ENCODE measurements around the gene TFEB. TPM values are rescaled to one million over a fixed set of nuclear protein-coding genes. Genes with fewer than 3 reads are reported as not detected.

The TFEB gene
- total RNA-seq, 2 donors from 2014 or later, result 16.9 to 21.7 TPM

DNA sequence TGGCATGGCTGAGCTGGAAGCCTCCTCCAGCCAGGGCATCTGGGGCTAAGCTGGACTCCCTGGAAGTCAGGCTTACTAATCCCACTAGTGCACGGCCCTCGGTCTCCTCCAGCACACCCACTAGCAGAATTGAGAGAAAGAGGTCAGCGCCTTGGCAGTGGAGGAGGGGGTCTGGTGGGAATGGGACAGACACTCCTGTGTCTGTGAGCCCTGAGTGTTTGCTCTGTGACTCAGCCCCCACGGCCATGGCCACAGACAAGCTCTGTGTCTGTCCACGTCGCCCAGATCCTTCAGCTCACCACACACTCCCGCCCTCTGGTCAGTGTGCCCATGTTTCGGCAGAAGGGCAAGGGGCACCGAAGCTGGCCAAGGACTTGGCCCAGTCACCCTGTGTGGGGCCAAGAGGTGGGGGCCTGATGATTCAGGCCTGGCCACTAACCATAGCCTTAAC, 88.3 kb downstream of the TFEB start:
- TF ChIP-seq, protein P1, sequence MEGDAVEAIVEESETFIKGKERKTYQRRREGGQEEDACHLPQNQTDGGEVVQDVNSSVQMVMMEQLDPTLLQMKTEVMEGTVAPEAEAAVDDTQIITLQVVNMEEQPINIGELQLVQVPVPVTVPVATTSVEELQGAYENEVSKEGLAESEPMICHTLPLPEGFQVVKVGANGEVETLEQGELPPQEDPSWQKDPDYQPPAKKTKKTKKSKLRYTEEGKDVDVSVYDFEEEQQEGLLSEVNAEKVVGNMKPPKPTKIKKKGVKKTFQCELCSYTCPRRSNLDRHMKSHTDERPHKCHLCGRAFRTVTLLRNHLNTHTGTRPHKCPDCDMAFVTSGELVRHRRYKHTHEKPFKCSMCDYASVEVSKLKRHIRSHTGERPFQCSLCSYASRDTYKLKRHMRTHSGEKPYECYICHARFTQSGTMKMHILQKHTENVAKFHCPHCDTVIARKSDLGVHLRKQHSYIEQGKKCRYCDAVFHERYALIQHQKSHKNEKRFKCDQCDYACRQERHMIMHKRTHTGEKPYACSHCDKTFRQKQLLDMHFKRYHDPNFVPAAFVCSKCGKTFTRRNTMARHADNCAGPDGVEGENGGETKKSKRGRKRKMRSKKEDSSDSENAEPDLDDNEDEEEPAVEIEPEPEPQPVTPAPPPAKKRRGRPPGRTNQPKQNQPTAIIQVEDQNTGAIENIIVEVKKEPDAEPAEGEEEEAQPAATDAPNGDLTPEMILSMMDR (IDR thresholded peaks at IDR 0.05), result no peak
- Histone ChIP-seq H3K36me3 (no peaks in the 10 kb centered on the region), H3K9ac (ENCODE audit: low read depth in 2 of 2, low read length in 2 of 2) (no peak overlapping the region)

DNA sequence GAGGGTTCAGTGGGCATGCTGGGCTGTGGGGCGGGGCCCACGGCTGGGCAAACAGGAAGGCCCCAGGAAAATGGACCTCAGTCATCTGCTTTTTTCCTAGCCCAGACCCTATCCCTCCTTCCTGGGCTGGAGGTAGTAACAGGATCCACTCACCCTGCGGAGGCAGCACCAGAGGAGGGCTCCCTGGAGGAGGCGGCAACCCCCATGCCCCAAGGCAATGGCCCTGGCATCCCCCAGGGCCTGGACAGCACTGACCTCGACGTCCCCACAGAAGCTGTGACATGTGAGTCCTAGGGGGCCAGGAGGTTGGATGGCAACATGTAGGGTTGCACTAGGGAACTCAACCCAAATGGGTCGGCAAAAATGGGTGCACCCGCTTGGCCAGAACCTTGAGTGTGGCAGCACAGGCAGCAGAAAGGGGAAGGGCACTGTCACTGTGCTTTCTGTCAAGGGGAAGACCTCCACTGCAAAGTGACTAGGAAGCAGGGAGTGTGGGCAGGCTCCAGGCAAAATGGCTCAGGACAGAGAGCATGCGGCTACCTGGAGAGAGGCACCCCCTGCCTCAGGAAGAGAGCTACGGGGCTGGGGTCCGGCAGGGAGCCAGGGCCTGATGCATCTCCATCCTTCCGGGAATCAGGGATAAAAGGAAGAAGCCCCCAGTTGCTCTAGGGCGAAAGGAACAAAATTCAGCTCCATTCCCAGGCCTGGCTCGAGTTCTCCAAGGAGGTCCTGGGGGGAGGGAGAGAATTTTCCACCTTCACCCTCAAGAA, 89.2 kb downstream of the TFEB start:
- TF ChIP-seq, protein P1 (IDR thresholded peaks at IDR 0.05), result no peak
- H3K9me3 ChIP-seq, result no peaks in the 10 kb centered on the region
- no peak for DNase-seq
- H3K27me3 ChIP-seq, result no peaks in the 10 kb centered on the region
- no peak overlapping the region for H3K27ac ChIP-seq
- intact Hi-C loops (cut with DNase I), result no loop called here
- H3K4me1 ChIP-seq, result no peaks in the 10 kb centered on the region
- H3K4me3 ChIP-seq, result no peak overlapping the region
- H3K9ac ChIP-seq (ENCODE audit: low read depth in 2 of 2, low read length in 2 of 2), result no peak overlapping the region
- no peaks in the 10 kb centered on the region for H3K36me3 ChIP-seq

More for the DNA sequence above, 88.3 kb downstream of the TFEB start:
- H3K27me3 ChIP-seq, result no peaks in the 10 kb centered on the region
- no peak overlapping the region for H3K27ac ChIP-seq
- DNase-seq, result no peak
- no peaks in the 10 kb centered on the region for H3K4me1 ChIP-seq
- no peaks in the 10 kb centered on the region for H3K9me3 ChIP-seq
- no peak overlapping the region for H3K4me3 ChIP-seq
- intact Hi-C loops (cut with DNase I), result no loop called here

DNA sequence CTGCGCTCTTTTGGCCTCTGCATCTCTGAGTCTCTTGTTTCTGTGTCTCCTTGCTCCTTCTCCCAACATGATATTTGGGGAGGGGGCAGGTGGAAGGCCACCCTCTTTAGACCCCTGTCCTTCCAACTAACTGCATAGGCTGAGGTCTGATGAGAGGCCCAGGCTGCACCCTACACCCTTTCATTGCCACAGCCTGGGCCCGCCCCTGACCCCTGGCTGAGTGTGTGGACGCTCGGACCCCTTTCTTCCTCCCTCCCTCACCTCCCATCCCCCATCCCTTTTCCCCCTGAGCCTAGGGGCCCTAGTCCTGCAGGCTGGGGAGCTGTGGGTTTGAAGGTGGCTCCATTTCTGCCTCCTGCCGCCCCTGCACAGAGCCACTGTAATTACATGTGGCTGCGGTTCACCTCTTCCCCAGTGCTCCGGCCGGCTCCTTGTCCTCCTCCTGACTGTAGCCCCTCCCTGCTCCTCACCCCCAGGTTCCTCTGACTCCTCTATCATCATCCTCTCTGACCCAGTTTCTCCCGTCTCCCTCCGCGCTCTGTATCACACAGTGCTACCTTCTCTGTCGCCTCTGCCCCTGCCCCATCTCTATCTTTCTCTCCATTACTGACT, 90.3 kb downstream of the TFEB start:
- H3K4me1 ChIP-seq, result no peaks in the 10 kb centered on the region
- DNase-seq, result no peak
- H3K4me3 ChIP-seq, result no peak overlapping the region
- H3K27me3 ChIP-seq, result no peaks in the 10 kb centered on the region
- H3K36me3 ChIP-seq, result no peaks in the 10 kb centered on the region
- intact Hi-C loops (cut with DNase I), result no loop called here
- H3K9ac ChIP-seq (ENCODE audit: low read depth in 2 of 2, low read length in 2 of 2), result no peak overlapping the region
- TF ChIP-seq, protein P1 (IDR thresholded peaks at IDR 0.05), result no peak
- H3K27ac ChIP-seq, result no peak overlapping the region
- H3K9me3 ChIP-seq, result no peaks in the 10 kb centered on the region

DNA sequence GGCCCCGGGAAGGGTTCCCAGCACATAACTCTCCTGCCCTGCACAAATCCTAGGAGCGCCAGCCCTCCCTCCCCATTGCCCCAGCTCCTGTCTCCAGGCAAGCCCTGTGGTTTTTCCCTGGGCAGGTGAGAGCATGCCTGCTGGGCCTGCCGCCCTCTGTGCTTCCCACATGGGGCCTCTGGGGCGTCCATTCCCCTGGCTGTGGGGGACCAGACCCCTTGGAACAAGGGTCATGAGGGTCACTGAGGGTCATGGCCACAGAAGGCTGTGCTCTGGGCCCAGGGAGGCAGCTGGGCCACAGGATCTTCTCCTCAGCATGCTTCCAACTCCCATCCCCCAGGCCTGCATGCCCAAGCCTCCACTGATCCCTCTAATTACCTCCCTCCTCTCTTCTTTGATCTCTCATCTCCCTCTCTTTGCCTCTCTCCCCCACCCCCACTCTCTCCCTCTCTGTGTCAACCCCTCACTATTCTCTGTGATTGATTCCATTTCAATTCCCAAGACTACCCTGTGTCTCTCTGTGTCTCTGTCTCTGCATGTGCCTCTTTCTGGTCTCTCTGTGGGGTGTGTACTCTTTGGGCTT, 91.0 kb downstream of the TFEB start:
- TF ChIP-seq, protein P1 (IDR thresholded peaks at IDR 0.05), result no peak
- Histone ChIP-seq H3K27me3 (peaks cover 6% of the 10 kb centered on the region), H3K9ac (ENCODE audit: low read depth in 2 of 2, low read length in 2 of 2) (no peak overlapping the region), H3K9me3 (no peaks in the 10 kb centered on the region), H3K36me3 (no peaks in the 10 kb centered on the region), H3K27ac (no peak overlapping the region), H3K4me1 (no peaks in the 10 kb centered on the region), H3K4me3 (no peak overlapping the region)
- DNase-seq, result no peak
- intact Hi-C loops (cut with DNase I), result no loop called here

DNA sequence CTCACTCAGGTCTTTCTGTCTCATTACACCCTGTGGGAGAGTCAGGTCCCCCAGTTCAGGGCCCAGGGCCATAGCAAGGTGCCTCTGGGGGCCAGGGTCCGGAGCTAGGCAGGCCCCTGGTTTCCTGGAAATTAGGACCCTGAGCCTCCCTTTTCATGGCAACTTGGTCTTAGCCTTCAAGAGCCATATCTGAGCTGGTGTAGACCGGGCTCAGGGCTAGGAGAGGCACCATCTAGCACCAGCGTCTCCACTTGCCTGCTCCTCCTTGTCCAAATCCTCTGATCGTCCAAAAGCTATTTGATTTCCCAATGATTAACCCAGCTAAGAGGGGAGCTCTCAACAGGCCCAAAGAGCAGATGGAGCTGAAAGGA, 91.5 kb downstream of the TFEB start:
- no peaks in the 10 kb centered on the region for H3K9me3 ChIP-seq
- no peak overlapping the region for H3K9ac ChIP-seq (ENCODE audit: low read depth in 2 of 2, low read length in 2 of 2)
- no peaks in the 10 kb centered on the region for H3K36me3 ChIP-seq
- no peak overlapping the region for H3K27ac ChIP-seq
- intact Hi-C loops (cut with DNase I), result no loop called here
- DNase-seq, result no peak
- H3K27me3 ChIP-seq, result peaks cover 11% of the 10 kb centered on the region
- TF ChIP-seq, protein P1 (IDR thresholded peaks at IDR 0.05), result no peak
- H3K4me1 ChIP-seq, result no peaks in the 10 kb centered on the region
- no peak overlapping the region for H3K4me3 ChIP-seq
